Activated B cell treated with CpG ODN at 0.5 μM for 24 hours (primary cell): ENCODE results near the gene AFG3L2. TPM values are rescaled to one million over a fixed set of nuclear protein-coding genes. Genes with fewer than 3 reads are reported as not detected.

Source experiments
- ATAC-seq: fragments of 200-7000 bp; cut with Tn5 transposase; one replicate; pipeline ENCODE4 v1.10.0; 2021; ENCODE audit warnings: low read depth, mild to moderate bottlenecking, moderate library complexity
- CTCF ChIA-PET: fragments of 350-600 bp; sonication (Branson Sonifier 250); formaldehyde crosslinking; loops from one replicate; lab custom pipeline; 2021; ENCODE audit warnings: antibody characterized with exemption; lab: Charles Lee
- POLR2A ChIA-PET: fragments of 350-600 bp; sonication (Branson Sonifier 250); formaldehyde crosslinking; loops from one replicate; lab custom pipeline; 2021; ENCODE audit warnings: antibody characterized with exemption; lab: Charles Lee
- DNase-seq: peaks from one replicate; pipeline ENCODE4 v3.0.0; 2022
- H3K27ac Mint-ChIP-seq: one replicate; pipeline ENCODE4 v1.8.0; 2020; ENCODE audit warnings: mixed read lengths
- H3K27me3 Mint-ChIP-seq: one replicate; pipeline ENCODE4 v1.8.0; 2021; ENCODE audit warnings: mixed read lengths
- H3K36me3 Mint-ChIP-seq: one replicate; pipeline ENCODE4 v1.8.0; 2021; ENCODE audit warnings: low read depth, mixed read lengths
- H3K4me1 Mint-ChIP-seq: one replicate; pipeline ENCODE4 v1.8.0; 2021; ENCODE audit warnings: mixed read lengths
- H3K4me3 Mint-ChIP-seq: one replicate; pipeline ENCODE4 v1.8.0; 2020; ENCODE audit warnings: mild to moderate bottlenecking, mixed read lengths
- H3K9me3 Mint-ChIP-seq: one replicate; pipeline ENCODE4 v1.8.0; 2020; ENCODE audit warnings: mixed read lengths
- CTCF ChIP-seq: fragments of 200-600 bp; IDR thresholded peaks from one replicate; pipeline ENCODE4 v1.8.0; 2022; ENCODE audit warnings: antibody characterized with exemption, mild to moderate bottlenecking
- intact Hi-C: fragments of 100-400 bp; cut with micrococcal nuclease; formaldehyde crosslinking; loops from one replicate; pipeline ENCODE4 v1.15.1; 2024
- total RNA-seq: library from RNA; stranded (reverse); gene quantifications from 2 replicates; pipeline ENCODE4 v1.2.3, GENCODE V29; 2022

Gene AFG3L2
- total RNA-seq, 1 donor from 2014 or later = 49.9 TPM

GRCh38 chr18:12315911-12316310 is 61.1 kb downstream of the AFG3L2 start:
- Mint-ChIP-seq H3K9me3 (peaks cover 5% of the 10 kb centered on the region), H3K27ac (peak overlapping the region; percentile 73), H3K4me3 (peak overlapping the region; percentile 48), H3K36me3 (peaks cover 18% of the 10 kb centered on the region), H3K4me1 (peaks cover 64% of the 10 kb centered on the region), H3K27me3 (no peaks in the 10 kb centered on the region)
- ATAC-seq (peak; percentile 39), DNase-seq (no peak)
- POLR2A ChIA-PET = interaction anchor here (0.5 to 1.6 kb wide), 6 partner anchors 9 to 1252 kb away, joined by 3 to 12 read pairs (median 3); partner anchors contain the start of gene AFG3L2
- CTCF ChIA-PET = interaction anchor here (1.9 kb wide), 1 partner anchor 12 kb away, joined by 10 read pairs; no protein-coding TSS in a partner anchor
- no peak for TF ChIP-seq CTCF
- intact Hi-C loops = loop anchor here (1.0 to 10.0 kb wide), 4 partner anchors 9 to 461 kb away; partner anchors contain the start of genes AFG3L2 and CHMP1B

- POLR2A ChIA-PET = interaction anchor here (0.5 to 1.6 kb wide), 3 partner anchors 8 to 96 kb away, joined by 3 to 12 read pairs (median 7); partner anchors contain the start of gene AFG3L2
- ATAC-seq = peak; percentile 71
- peaks cover 5% of the 10 kb centered on the region for H3K9me3 Mint-ChIP-seq
- CTCF ChIA-PET = interaction anchor here (1.1 to 1.9 kb wide), 2 partner anchors 12 to 19 kb away, joined by 4 to 10 read pairs; no protein-coding TSS in a partner anchor
- peaks cover 20% of the 10 kb centered on the region for H3K36me3 Mint-ChIP-seq
- no peak for TF ChIP-seq CTCF
- no peaks in the 10 kb centered on the region for H3K27me3 Mint-ChIP-seq
- peak overlapping the region; percentile 48 for H3K4me3 Mint-ChIP-seq
- peak overlapping the region; percentile 73 for H3K27ac Mint-ChIP-seq
- intact Hi-C loops = loop anchor here (1.0 to 10.0 kb wide), 3 partner anchors 8 to 461 kb away; partner anchors contain the start of gene CHMP1B
- no peak for DNase-seq
- H3K4me1 Mint-ChIP-seq = peaks cover 63% of the 10 kb centered on the region
Observed at GRCh38 chr18:12315490-12315889, 61.5 kb downstream of the AFG3L2 start.

- intact Hi-C loops = loop anchor here (1.0 to 10.0 kb wide), 3 partner anchors 7 to 460 kb away; partner anchors contain the start of gene CHMP1B
- POLR2A ChIA-PET = interaction anchor here (1.2 to 1.6 kb wide), 2 partner anchors 7 to 62 kb away, joined by 3 to 12 read pairs; partner anchors contain the start of gene AFG3L2
Observed at GRCh38 chr18:12314591-12315305, 62.3 kb downstream of the AFG3L2 start.

GRCh38 chr18:12313530-12314245 is 63.3 kb downstream of the AFG3L2 start:
- Mint-ChIP-seq H3K4me3 (no peak overlapping the region), H3K4me1 (peaks cover 67% of the 10 kb centered on the region), H3K27me3 (no peaks in the 10 kb centered on the region), H3K27ac (peak overlapping the region; percentile 9), H3K36me3 (peaks cover 18% of the 10 kb centered on the region), H3K9me3 (peaks cover 5% of the 10 kb centered on the region)
- POLR2A ChIA-PET = interaction anchor here (0.6 kb wide), 2 partner anchors 57 to 564 kb away, joined by 4 read pairs; no protein-coding TSS in a partner anchor
- ATAC-seq (no peak), DNase-seq (no peak)
- TF ChIP-seq CTCF = no peak
- intact Hi-C loops = loop anchor here (2.0 to 10.0 kb wide), 2 partner anchors 15 to 459 kb away; partner anchors contain the start of gene CHMP1B
- CTCF ChIA-PET = no interaction called here

More at GRCh38 chr18:12314591-12315305, 62.3 kb downstream of the AFG3L2 start:
- Mint-ChIP-seq H3K36me3 (peaks cover 18% of the 10 kb centered on the region), H3K4me1 (peaks cover 63% of the 10 kb centered on the region), H3K9me3 (peaks cover 5% of the 10 kb centered on the region), H3K4me3 (peak overlapping the region; percentile 48), H3K27ac (peak overlapping the region; percentile 73), H3K27me3 (no peaks in the 10 kb centered on the region)
- no peak for TF ChIP-seq CTCF
- CTCF ChIA-PET = interaction anchor here (1.1 to 1.9 kb wide), 2 partner anchors 13 to 20 kb away, joined by 4 to 10 read pairs; no protein-coding TSS in a partner anchor
- ATAC-seq (no peak), DNase-seq (no peak)
